HL-60 (cell line): ENCODE measurements around the gene NRN1L.

Experiments used
- DNase-seq, 2 experiments: peaks; one replicate each; pipeline ENCODE4 v3.0.0-alpha.2; 2010 to 2020; ENCODE audit warnings: low read depth in 1 of 2, low spot score in 1 of 2
- H3K27ac ChIP-seq: fragments of 250-450 bp; sonication (Bioruptor Pico); replicated peaks from 2 replicates; pipeline ENCODE4 v1.5.1; 2020; ENCODE audit warnings: mild to moderate bottlenecking, moderate library complexity
- H3K27me3 ChIP-seq: fragments of 250-450 bp; sonication (Bioruptor Pico); 2 replicates; pipeline ENCODE4 v1.5.1; 2021; ENCODE audit warnings: mild to moderate bottlenecking, moderate library complexity; ENCODE audit not compliant: insufficient read depth, poor library complexity, severe bottlenecking
- H3K4me3 ChIP-seq: replicated peaks from 2 replicates; pipeline ENCODE4 v1.5.1; 2011; ENCODE audit warnings: mild to moderate bottlenecking, control low read depth, low read length; ENCODE audit not compliant: insufficient read depth
- GABPA ChIP-seq: IDR thresholded peaks from 2 replicates; pipeline ENCODE4 v1.6.1; 2012; ENCODE audit warnings: low read depth
- POLR2AphosphoS5 ChIP-seq: IDR thresholded peaks from 2 replicates; pipeline ENCODE4 v1.6.1; 2012; ENCODE audit warnings: low read depth
- SPI1 ChIP-seq: IDR thresholded peaks from 2 replicates; pipeline ENCODE4 v1.6.1; 2012; ENCODE audit warnings: low read depth, mild to moderate bottlenecking, borderline replicate concordance
- TF ChIP-seq, protein P1 (sequence below): IDR thresholded peaks from 2 replicates; pipeline ENCODE4 v1.6.1; 2012; ENCODE audit warnings: low read depth; ENCODE audit not compliant: insufficient replicate concordance
- TF ChIP-seq, protein P2 (sequence below): IDR thresholded peaks from one replicate; pipeline ENCODE4 v1.5.1; 2011; ENCODE audit warnings: low read length, control low read depth, inconsistent platforms; ENCODE audit not compliant: insufficient read depth

The NRN1L gene

DNA sequence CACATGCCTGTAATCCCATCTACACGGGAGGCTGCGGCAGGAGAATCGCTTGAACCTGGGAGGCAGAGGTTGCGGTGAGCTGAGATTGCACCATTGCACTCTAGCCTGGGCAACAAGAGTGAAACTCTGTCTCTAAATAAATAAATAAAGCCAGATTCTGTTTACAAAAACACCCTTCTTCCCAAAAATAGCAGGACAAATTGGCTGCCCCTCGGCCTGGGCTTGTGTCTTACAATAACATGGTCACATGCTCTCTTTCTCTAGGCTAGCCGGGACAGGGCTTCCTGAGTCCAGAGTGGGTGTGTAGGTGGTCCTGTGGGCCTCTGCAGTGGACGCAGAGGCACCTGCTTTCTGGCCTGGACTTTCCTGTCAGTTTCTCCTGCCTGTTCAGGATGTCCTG, 15.0 kb upstream of the NRN1L start:
- no peak overlapping the region for H3K27ac ChIP-seq
- no peak overlapping the region for H3K4me3 ChIP-seq
- DNase-seq: no peak
- no peaks in the 10 kb centered on the region for H3K27me3 ChIP-seq
- no peak for TF ChIP-seq POLR2AphosphoS5

DNA sequence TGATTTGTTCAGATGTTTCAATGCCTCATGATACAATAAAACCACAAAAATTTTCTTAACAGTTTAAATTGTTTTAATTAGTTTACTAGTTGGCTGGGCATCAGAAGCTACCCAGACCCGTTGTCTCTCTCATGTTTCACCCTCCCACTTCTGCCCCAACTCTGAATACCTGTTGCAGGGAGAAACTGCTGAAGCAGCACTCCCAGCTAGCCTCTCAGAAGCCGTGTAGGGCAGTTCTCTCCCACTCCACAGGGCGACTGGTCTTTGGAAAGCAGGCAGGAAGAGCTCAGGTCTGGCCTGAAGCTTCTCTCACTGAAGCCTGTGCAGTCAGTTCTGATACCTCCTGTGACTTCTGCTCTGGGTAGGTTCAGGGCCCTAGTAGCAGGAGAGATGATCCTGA, 13.4 kb upstream of the NRN1L start:
- DNase-seq: no peak
- Histone ChIP-seq H3K4me3 (no peak overlapping the region), H3K27me3 (no peaks in the 10 kb centered on the region), H3K27ac (peak overlapping the region; percentile 79; the same call in 1 of the 2 replicates)
- TF ChIP-seq POLR2AphosphoS5 (no peak), GABPA (no peak), SPI1 (no peak)
- TF ChIP-seq, protein P1, sequence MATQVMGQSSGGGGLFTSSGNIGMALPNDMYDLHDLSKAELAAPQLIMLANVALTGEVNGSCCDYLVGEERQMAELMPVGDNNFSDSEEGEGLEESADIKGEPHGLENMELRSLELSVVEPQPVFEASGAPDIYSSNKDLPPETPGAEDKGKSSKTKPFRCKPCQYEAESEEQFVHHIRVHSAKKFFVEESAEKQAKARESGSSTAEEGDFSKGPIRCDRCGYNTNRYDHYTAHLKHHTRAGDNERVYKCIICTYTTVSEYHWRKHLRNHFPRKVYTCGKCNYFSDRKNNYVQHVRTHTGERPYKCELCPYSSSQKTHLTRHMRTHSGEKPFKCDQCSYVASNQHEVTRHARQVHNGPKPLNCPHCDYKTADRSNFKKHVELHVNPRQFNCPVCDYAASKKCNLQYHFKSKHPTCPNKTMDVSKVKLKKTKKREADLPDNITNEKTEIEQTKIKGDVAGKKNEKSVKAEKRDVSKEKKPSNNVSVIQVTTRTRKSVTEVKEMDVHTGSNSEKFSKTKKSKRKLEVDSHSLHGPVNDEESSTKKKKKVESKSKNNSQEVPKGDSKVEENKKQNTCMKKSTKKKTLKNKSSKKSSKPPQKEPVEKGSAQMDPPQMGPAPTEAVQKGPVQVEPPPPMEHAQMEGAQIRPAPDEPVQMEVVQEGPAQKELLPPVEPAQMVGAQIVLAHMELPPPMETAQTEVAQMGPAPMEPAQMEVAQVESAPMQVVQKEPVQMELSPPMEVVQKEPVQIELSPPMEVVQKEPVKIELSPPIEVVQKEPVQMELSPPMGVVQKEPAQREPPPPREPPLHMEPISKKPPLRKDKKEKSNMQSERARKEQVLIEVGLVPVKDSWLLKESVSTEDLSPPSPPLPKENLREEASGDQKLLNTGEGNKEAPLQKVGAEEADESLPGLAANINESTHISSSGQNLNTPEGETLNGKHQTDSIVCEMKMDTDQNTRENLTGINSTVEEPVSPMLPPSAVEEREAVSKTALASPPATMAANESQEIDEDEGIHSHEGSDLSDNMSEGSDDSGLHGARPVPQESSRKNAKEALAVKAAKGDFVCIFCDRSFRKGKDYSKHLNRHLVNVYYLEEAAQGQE: no peak
- TF ChIP-seq, protein P2, sequence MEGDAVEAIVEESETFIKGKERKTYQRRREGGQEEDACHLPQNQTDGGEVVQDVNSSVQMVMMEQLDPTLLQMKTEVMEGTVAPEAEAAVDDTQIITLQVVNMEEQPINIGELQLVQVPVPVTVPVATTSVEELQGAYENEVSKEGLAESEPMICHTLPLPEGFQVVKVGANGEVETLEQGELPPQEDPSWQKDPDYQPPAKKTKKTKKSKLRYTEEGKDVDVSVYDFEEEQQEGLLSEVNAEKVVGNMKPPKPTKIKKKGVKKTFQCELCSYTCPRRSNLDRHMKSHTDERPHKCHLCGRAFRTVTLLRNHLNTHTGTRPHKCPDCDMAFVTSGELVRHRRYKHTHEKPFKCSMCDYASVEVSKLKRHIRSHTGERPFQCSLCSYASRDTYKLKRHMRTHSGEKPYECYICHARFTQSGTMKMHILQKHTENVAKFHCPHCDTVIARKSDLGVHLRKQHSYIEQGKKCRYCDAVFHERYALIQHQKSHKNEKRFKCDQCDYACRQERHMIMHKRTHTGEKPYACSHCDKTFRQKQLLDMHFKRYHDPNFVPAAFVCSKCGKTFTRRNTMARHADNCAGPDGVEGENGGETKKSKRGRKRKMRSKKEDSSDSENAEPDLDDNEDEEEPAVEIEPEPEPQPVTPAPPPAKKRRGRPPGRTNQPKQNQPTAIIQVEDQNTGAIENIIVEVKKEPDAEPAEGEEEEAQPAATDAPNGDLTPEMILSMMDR: no peak

DNA sequence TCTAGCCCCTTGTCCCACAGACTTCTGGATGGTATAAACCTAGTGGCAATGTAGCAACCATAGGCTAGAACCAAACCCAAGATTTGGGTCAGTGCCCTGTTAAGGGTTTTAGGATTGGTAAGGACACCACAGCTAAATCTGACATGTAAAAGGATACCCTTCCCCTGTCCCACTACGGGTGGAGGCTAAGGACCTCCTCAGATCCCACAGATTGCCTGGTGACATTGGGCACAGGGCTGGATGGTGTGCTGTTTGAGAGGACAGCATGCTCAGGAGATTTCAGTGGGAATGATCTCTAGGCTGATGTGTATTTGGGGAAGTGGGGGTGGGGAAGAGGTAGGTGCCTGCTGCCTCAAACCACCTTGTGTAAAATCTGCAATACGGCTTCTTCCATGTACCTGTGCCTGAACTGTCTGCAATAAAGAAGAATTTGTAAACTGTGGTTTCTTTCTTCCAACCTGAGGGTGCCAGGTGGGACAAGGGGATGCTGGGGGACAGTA, 12.5 kb upstream of the NRN1L start:
- H3K27ac ChIP-seq: peak overlapping the region; percentile 79
- H3K4me3 ChIP-seq: peak overlapping the region; percentile 92
- DNase-seq: peak in 1 of 2 experiments; percentile 50
- TF ChIP-seq, protein P2: no peak
- TF ChIP-seq SPI1 (peak; percentile 85), GABPA (no peak), POLR2AphosphoS5 (peak; percentile 12; the same call in 1 of the 2 replicates)
- TF ChIP-seq, protein P1: no peak
- no peaks in the 10 kb centered on the region for H3K27me3 ChIP-seq

DNA sequence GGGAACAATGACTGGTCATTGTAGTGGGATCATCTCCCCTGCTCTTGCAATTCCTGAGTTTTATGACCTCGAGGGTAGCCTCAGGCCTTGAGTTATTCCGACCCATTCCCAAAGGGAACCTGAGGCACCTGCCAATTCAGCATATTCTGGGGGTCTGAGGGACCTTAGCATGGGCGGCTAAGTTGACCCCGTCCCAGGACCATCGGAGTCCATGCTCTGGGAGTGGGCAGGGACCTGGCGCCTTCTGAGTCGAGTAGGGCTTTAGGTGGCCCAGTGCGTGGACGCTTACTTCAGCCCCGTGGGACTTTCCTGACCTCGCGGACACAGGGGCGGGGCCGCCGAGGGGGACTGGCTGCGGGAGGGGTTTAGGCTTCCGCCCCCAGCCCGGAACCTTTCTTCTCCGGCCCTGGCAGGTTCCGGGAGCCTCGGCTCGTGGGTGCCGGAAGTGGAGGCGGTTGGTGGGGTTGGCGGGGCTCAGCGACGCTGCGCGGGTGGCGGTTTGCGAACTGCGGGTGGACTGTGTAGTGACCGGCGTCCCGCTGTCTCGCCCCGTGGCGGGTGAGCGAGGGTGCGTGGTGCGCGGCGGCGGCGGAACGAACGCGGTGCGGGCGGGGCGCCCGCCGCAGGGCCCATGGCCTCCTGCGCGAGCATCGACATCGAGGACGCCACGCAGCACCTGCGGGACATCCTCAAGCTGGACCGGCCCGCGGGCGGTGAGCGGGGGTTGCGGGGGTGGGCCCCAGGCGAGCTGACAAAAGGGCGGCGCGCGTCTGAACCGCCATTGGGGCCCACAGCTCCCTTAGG, 11.9 kb upstream of the NRN1L start, which contains the start of gene EDC4:
Gene EDC4 (plus strand): TSS at position 422 of the 804 bp plus-strand sequence. CDS start 210 bp downstream, at position 632.
- H3K27ac ChIP-seq: peak within 1 kb of the TSS; percentile 79

More for the DNA sequence above, 11.9 kb upstream of the NRN1L start, which contains the start of gene EDC4:
- DNase-seq: peak; percentile 79 to 80
- Histone ChIP-seq H3K4me3 (peak within 1 kb of the TSS; percentile 92), H3K27me3 (no peaks in the 10 kb centered on the region)
- TF ChIP-seq, protein P1: peak; percentile 4
- TF ChIP-seq SPI1 (no peak), POLR2AphosphoS5 (peak; percentile 77), GABPA (peak; percentile 97)
- TF ChIP-seq, protein P2: no peak
